ENCODE results near the gene ATP5F1D.

ATP5F1D gene

GRCh38 chr19:1259206-1259875 lies 17.8 kb downstream of the ATP5F1D start:
- FAIRE-seq: no peak

GRCh38 chr19:1259876-1260748 lies 18.6 kb downstream of the ATP5F1D start:
- no peak for FAIRE-seq

- no peak for FAIRE-seq
Observed at GRCh38 chr19:1260749-1261537, 19.4 kb downstream of the ATP5F1D start.

GRCh38 chr19:1261538-1261797 lies 19.9 kb downstream of the ATP5F1D start:
- no peak for FAIRE-seq

GRCh38 chr19:1261798-1262622 lies 20.5 kb downstream of the ATP5F1D start:
- no peak for FAIRE-seq

- no peak for FAIRE-seq
Observed at GRCh38 chr19:1262623-1263123, 21.1 kb downstream of the ATP5F1D start.

- no peak for FAIRE-seq
Observed at GRCh38 chr19:1263188-1263587, 21.6 kb downstream of the ATP5F1D start.

- no peak for FAIRE-seq
Observed at GRCh38 chr19:1264801-1265614, 23.5 kb downstream of the ATP5F1D start.

GRCh38 chr19:1265615-1266128 lies 24.1 kb downstream of the ATP5F1D start:
- FAIRE-seq: no peak

- no peak for FAIRE-seq
Observed at GRCh38 chr19:1266129-1266915, 24.8 kb downstream of the ATP5F1D start.

- no peak for FAIRE-seq
Observed at GRCh38 chr19:1266916-1267476, 25.4 kb downstream of the ATP5F1D start.

GRCh38 chr19:1267477-1268225 lies 26.1 kb downstream of the ATP5F1D start:
- no peak for FAIRE-seq

- no peak for FAIRE-seq
Observed at GRCh38 chr19:1268226-1269064, 26.9 kb downstream of the ATP5F1D start.

- peak; percentile 95 for FAIRE-seq
Observed at GRCh38 chr19:1269065-1269477, 27.5 kb downstream of the ATP5F1D start, which contains the start of gene CIRBP. Gene CIRBP (plus strand): TSS chr19:1269332. CDS start chr19:1270934, 1,602 bp downstream.

GRCh38 chr19:1269478-1270212 lies 28.1 kb downstream of the ATP5F1D start:
- no peak for FAIRE-seq

GRCh38 chr19:1270213-1270853 lies 28.8 kb downstream of the ATP5F1D start:
- FAIRE-seq: no peak

All from endometrium (tissue), 2 donors.